Eye (tissue), 1 donor: ENCODE results near the gene WDR41.
A peak's percentile ranks its signal among the peaks of the same experiment; 100 is the strongest.
"Not testable (repeated sequence)": the region's sequence is repeated elsewhere in the genome, so short reads cannot be mapped to it uniquely, and the experiment has no call there.

ENCODE experiments used
- DNase-seq: peaks from one replicate; pipeline ENCODE4 v3.0.0-alpha.2; 2015

Gene WDR41

DNA sequence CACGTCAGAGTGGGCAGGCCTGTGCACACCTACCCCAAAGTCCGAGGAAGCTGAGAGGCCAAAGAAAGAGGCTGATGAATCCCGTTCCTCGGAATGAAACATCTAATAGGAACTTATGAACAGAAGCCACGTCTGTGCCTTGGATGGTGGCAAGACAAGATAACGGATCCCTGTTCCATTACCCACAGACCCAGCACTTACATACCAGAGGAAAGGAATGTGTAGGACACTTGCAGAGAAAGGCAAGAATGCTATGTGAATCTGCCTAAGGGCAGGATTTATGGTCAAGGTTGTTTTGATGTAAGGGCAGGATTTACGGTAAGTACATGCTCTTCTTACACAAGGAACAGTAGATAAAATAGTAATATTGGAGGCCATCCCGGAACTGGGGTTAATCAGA is 93.2 kb downstream of the WDR41 start:
- DNase-seq = no peak

DNA sequence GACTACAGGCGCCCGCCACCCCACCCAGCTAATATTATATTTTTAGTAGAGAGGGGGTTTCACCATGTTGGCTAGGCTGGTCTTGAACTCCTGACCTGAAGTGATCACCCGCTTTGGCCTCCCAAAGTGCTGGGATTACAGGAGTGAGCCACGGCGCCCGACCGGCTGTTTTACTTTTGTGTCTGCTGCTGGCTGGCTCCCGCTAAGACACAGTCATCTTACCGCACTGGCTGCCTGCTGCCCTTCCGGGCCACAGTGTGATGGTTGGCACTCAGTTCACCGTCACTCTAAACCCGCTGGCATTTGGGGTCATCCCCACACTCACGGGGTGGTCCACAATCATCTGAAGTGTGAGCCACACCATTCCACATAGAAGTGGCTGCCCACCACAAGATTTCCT is 93.7 kb downstream of the WDR41 start:
- no peak for DNase-seq

DNA sequence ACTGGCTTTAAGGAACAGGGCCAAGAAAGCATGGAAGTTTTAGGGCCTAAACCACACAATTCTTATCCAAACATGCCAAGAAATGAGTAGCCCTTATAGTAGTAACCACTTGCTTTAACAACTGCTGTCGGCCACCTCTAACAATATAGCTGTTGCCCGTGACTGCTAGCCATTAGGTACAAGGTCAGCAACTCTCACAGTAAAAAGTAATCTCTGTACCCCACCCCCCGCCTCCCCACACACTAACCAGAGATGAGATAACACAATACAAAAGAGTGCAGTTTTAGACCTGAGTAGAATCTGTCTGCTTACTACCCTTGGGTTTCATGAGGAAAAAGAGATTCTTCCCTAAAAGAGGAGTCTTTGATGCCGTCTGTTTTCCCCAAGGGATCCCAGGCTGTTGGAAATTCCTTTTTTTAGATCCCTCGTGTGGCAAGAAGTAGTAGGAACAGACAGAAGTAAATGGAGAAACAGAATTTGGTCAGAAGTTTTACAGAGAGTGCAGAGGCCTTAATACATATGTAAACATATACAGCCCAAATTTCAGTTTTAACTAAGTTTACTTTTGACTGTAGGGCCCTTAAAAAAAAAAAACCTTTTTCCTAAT is 94.3 kb downstream of the WDR41 start:
- no peak for DNase-seq

DNA sequence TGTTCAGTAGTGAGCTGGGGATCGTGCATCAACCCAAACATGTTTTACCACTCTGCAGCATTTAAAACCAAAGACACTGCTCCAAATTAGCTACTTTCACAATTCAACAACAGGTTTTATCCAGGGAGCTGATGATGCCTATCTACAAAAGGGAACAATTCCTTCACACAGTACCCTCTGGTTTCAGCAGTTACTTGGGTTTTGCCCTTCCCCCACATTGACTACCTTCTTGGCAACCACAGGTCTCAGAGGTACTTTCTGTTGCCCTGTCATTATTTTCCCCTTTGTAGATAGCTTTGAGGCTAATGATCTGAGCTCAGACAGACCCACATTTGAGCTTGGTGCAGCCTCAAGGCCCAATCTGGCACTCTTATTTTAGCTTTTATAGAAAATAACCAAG is 96.1 kb downstream of the WDR41 start:
- DNase-seq = peak; percentile 37

DNA sequence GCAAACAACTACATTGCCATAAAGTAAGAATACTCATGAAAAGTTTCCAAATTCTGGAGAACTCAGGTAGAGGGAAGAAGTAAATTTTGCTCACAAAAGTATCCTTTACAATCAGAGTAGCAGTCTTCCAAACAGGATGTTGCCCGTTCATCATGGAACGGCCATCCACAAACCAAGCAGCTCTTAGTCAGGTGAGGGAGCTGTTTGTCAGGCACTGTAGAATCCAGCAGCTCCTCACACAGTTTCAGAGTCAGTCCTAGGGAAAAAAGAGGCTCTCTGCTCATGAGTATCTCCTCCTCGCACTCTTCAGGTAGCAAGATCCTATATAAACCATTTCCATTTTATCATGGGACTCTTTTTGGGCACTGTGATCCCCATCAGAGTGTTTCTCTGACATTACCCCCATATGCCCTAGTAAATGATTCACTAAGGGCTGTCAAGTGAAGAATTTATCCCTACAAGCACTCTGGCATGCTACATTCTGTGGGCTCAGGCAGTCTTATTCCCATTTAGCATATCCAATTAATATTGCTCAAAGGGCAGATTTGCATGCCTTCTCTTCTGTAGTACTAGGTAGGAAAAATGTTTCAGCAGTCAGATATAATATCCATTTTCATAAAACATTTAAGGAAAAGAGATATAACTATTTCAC is 97.9 kb downstream of the WDR41 start:
- no peak for DNase-seq

DNA sequence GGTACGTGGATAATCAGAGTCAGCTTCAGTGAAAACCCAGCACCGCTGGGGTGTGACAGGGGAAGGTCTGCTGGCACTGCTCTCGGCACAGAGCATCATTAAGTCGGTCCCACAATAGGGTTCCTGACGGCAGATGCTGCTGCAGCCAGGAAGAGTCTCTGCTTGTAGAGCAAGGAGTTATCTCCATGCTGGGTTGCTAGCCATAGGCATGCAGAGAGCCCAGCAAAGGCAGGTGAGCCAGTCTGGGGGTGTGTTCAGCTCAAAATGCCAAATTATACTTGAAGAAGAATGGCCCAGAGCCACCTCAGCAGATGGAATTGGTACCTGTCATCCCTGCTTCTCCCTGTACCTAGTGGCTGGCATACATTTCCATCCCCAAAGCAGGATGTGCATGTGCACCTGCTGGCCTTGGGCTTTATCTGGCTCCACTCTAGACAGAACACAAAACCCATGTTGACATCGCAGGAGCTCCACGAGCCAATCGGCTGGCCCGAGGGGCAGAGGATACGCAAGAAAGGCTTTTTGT is 100.8 kb downstream of the WDR41 start:
- no peak for DNase-seq

DNA sequence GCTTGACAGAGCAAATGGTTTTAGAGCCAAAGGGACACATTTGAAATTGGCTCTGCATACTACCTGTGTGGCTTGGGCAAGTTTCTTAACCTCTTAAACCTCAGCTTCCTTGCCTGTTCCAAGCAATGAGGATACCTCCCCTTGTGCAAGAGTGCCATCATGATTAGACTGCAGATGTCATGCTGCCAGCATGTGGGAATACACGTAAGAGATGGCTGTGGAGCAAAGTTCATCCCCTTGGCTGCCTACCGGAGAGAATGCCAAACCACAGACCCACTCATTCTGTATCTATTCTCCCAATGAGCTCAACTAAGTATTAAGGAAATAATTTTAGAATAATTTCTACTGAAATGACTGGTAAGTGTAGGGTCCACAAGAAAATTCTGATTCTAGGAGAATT is 101.3 kb downstream of the WDR41 start:
- DNase-seq = no peak

DNA sequence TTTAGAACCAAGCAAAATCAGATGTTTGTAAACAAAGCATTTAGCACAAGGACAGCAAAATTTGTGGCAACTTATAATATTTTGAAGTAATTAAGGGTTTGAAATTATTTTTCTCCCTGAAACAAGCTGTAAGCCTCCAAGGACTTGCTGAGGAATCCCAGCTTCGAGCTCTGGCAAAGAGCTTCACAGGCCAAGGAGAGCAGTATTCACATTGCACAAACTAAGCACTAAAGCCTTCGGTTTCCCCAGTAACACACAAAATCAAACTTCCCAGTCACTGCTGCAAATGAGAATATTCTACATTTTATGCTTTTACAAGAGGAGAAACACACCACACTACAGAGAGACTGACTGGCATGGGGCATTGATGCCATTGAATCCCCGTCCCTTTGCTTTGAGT is 101.9 kb downstream of the WDR41 start:
- DNase-seq = no peak

DNA sequence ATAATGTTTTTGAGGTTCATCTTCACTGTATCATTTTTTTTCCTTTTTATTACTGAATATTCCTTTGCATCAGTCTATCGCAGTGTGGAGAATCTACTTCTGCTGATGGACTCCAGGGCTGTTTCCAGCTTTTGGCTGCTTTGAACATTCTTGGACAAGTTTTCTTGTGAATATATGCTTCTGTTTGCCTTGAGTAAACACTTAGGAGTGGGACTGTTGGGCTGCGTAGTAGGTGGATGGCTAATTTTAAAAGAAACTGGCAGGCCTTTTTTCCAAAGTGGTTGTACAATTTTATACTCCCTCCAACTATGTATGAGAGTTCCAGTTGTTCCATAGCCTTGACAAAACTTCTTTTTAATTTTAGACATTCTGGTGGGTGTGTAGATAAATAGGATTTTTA is 102.4 kb downstream of the WDR41 start:
- DNase-seq = no peak

DNA sequence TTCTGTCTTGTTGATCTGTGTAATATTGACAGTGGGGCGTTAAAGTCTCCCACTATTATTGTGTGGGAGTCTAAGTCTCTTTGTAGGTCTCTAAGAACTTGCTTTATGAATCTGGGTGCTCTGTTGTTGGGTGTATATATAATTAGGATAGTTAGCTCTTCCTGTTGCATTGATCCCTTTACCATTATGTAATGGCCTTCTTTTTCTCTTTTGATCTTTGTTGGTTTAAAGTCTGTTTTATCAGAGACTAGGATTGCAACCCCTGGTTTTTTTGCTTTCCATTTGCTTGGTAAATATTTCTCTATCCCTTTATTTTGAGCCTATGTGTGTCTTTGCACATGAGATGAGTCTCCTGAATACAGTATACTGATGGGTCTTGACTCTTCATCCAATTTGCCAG is 105.8 kb downstream of the WDR41 start:
- not testable (repeated sequence) for DNase-seq

DNA sequence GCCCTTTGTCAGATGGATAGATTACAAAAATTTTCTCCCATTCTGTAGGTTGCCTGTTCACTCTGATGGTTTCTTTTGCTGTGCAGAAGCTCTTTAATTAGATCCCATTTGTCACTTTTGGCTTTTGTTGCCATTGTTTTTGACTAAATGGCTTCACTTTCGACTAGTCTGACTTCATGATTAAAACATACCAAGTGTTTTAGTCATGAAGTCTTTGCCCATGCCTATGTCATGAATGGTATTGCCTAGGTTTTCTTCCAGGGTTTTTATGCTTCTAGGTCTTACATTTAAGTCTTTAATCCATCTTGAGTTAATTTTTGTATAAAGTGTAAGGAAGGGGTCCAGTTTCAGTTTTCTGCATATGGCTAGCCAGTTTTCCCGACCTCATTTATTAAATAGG is 108.8 kb downstream of the WDR41 start:
- not testable (repeated sequence) for DNase-seq
